GM20000 (cell line): ENCODE data around the gene TCFL5.

Experiments
- DNase-seq: peaks from one replicate; pipeline ENCODE4 v3.0.0; 2012; ENCODE audit warnings: low spot score
- TF ChIP-seq, protein P1 (sequence below): IDR thresholded peaks from 2 replicates; pipeline ENCODE4 v1.5.1; 2012; ENCODE audit warnings: mild to moderate bottlenecking, control low read depth; ENCODE audit errors: extremely low read depth, missing control alignments

TCFL5 gene

DNA sequence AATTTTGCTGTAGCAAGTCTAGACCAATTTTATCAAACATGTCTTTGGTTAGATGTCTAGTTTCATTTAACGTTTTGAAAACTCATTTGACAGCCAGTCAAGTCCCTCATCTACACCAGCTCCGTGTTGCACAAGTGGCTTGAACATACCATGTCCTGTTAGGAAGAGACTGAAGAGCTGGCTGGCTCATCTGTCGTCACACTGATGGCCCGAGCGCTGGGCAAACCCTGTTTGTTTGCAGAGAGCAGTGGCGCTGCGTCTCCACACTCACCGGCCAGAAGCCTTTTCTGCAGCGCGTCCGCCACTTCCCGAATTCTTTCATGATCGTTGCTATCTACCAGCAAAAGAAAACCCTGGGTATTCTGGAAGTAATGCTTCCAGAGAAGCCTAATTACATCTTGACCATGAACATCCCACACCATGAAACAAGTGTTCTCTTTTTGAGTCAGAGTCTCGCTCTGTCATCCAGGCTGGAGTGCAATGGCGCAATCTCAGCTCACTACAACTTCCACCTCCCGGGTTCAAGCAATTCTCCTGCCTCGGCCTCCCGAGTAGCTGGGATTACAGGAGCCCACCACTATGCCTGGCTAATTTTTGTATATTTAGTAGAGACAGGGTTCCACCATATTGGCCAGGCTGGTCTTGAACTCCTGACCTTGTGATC lies 10.7 kb upstream of the TCFL5 start:
- TF ChIP-seq, protein P1, sequence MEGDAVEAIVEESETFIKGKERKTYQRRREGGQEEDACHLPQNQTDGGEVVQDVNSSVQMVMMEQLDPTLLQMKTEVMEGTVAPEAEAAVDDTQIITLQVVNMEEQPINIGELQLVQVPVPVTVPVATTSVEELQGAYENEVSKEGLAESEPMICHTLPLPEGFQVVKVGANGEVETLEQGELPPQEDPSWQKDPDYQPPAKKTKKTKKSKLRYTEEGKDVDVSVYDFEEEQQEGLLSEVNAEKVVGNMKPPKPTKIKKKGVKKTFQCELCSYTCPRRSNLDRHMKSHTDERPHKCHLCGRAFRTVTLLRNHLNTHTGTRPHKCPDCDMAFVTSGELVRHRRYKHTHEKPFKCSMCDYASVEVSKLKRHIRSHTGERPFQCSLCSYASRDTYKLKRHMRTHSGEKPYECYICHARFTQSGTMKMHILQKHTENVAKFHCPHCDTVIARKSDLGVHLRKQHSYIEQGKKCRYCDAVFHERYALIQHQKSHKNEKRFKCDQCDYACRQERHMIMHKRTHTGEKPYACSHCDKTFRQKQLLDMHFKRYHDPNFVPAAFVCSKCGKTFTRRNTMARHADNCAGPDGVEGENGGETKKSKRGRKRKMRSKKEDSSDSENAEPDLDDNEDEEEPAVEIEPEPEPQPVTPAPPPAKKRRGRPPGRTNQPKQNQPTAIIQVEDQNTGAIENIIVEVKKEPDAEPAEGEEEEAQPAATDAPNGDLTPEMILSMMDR = no peak
- DNase-seq = no peak

DNA sequence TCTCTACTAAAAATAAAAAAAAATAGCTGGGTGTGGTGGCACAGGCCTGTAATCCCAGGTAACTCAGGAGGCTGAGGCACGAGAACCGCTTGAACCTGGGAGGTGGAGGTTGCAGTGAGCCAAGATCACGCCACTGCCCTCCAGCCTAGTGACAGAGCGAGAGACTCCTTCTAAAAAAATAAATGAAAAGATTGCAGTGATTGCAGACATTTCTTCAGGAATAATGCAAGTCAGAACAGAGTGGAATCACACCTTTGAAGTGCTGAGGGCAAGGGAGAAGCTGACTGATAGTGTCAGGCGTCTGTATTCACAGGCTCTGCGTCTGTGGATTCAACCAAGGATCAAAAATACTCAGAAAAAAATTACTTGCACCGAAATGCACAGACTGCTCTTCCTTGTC lies 2.6 kb upstream of the TCFL5 start:
- TF ChIP-seq, protein P1 = no peak
- no peak for DNase-seq

GRCh38 chr20:62860924-62861691 lies 514 bp downstream of the TCFL5 start:
- DNase-seq = no peak
- TF ChIP-seq, protein P1 = no peak

GRCh38 chr20:62860391-62860923 lies 1.2 kb downstream of the TCFL5 start:
- no peak for DNase-seq
- TF ChIP-seq, protein P1 = no peak

- TF ChIP-seq, protein P1 = no peak
Measured at GRCh38 chr20:62859721-62860120, 1.9 kb downstream of the TCFL5 start.

GRCh38 chr20:62858058-62858830 lies 3.4 kb downstream of the TCFL5 start:
- no peak for DNase-seq
- TF ChIP-seq, protein P1 = no peak

More at GRCh38 chr20:62859721-62860120, 1.9 kb downstream of the TCFL5 start:
- no peak for DNase-seq
